ENCODE measurements around the gene OR6B3. TPM values are rescaled to one million over a fixed set of nuclear protein-coding genes. Genes with fewer than 3 reads are reported as not detected.

The OR6B3 gene
- total RNA-seq, 1 experiment from 2014 or later, result not detected

DNA sequence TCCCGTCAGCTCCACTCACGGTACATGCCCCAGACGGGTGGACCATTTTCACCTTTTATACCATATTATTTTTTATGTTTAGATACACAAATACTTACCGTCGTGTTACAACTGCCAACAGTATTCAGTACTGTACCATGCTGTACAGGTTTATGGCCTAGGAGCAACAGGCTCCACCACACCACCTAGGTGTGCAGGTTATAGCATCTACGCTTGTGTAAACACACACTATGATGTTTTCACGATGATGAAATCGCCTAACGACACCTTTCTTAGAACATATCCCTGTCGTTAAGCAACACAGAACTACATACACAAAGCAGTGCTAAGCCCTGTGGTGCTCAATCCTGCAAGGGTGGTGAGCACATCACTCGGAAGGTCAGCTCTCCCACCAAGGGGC is 52.6 kb downstream of the OR6B3 start:
- TF ChIP-seq, protein P1, sequence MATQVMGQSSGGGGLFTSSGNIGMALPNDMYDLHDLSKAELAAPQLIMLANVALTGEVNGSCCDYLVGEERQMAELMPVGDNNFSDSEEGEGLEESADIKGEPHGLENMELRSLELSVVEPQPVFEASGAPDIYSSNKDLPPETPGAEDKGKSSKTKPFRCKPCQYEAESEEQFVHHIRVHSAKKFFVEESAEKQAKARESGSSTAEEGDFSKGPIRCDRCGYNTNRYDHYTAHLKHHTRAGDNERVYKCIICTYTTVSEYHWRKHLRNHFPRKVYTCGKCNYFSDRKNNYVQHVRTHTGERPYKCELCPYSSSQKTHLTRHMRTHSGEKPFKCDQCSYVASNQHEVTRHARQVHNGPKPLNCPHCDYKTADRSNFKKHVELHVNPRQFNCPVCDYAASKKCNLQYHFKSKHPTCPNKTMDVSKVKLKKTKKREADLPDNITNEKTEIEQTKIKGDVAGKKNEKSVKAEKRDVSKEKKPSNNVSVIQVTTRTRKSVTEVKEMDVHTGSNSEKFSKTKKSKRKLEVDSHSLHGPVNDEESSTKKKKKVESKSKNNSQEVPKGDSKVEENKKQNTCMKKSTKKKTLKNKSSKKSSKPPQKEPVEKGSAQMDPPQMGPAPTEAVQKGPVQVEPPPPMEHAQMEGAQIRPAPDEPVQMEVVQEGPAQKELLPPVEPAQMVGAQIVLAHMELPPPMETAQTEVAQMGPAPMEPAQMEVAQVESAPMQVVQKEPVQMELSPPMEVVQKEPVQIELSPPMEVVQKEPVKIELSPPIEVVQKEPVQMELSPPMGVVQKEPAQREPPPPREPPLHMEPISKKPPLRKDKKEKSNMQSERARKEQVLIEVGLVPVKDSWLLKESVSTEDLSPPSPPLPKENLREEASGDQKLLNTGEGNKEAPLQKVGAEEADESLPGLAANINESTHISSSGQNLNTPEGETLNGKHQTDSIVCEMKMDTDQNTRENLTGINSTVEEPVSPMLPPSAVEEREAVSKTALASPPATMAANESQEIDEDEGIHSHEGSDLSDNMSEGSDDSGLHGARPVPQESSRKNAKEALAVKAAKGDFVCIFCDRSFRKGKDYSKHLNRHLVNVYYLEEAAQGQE (IDR thresholded peaks at IDR 0.05; ENCODE audit: insufficient read depth in 1 of 2, low read depth in 2 of 2, low read length in 1 of 2), result no peak
- no peak for TF ChIP-seq SIN3A (IDR thresholded peaks at IDR 0.05; ENCODE audit: borderline replicate concordance, insufficient read depth, low read depth, low read length)
- TF ChIP-seq, protein P2, sequence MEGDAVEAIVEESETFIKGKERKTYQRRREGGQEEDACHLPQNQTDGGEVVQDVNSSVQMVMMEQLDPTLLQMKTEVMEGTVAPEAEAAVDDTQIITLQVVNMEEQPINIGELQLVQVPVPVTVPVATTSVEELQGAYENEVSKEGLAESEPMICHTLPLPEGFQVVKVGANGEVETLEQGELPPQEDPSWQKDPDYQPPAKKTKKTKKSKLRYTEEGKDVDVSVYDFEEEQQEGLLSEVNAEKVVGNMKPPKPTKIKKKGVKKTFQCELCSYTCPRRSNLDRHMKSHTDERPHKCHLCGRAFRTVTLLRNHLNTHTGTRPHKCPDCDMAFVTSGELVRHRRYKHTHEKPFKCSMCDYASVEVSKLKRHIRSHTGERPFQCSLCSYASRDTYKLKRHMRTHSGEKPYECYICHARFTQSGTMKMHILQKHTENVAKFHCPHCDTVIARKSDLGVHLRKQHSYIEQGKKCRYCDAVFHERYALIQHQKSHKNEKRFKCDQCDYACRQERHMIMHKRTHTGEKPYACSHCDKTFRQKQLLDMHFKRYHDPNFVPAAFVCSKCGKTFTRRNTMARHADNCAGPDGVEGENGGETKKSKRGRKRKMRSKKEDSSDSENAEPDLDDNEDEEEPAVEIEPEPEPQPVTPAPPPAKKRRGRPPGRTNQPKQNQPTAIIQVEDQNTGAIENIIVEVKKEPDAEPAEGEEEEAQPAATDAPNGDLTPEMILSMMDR (IDR thresholded peaks at IDR 0.05), result no peak
- CTCF ChIA-PET, result no interaction called here
- H3K4me1 ChIP-seq (ENCODE audit: control insufficient read depth, insufficient read depth, low read length), result no peaks in the 10 kb centered on the region
- intact Hi-C loops (cut with micrococcal nuclease; ENCODE audit: unreplicated experiment), result no loop called here
- H3K9me3 ChIP-seq (ENCODE audit: control insufficient read depth, insufficient read depth, low read depth, low read length), result no peaks in the 10 kb centered on the region
- no peak overlapping the region for H3K4me3 ChIP-seq (ENCODE audit: low read depth in 2 of 2, low read length in 2 of 2)
- in situ Hi-C loops (cut with HindIII; ENCODE audit: low pct_unique_long_range_greater_than_20kb, low sequenced_read_pairs), result no loop called here
- H3K27me3 ChIP-seq (ENCODE audit: control insufficient read depth, insufficient read depth, low read length), result no peaks in the 10 kb centered on the region
- POLR2A ChIA-PET, result no interaction called here
- DNase-seq (ENCODE audit: low read depth, low spot score) (no peak), ATAC-seq (no peak)
- H3K36me3 ChIP-seq (ENCODE audit: control insufficient read depth, insufficient read depth, low read length), result peaks cover 16% of the 10 kb centered on the region; the same call in 1 of the 2 replicates
- BruUV-seq (replicated peaks), result no TSS peak
- H3K27ac ChIP-seq (ENCODE audit: low read length), result no peak overlapping the region

DNA sequence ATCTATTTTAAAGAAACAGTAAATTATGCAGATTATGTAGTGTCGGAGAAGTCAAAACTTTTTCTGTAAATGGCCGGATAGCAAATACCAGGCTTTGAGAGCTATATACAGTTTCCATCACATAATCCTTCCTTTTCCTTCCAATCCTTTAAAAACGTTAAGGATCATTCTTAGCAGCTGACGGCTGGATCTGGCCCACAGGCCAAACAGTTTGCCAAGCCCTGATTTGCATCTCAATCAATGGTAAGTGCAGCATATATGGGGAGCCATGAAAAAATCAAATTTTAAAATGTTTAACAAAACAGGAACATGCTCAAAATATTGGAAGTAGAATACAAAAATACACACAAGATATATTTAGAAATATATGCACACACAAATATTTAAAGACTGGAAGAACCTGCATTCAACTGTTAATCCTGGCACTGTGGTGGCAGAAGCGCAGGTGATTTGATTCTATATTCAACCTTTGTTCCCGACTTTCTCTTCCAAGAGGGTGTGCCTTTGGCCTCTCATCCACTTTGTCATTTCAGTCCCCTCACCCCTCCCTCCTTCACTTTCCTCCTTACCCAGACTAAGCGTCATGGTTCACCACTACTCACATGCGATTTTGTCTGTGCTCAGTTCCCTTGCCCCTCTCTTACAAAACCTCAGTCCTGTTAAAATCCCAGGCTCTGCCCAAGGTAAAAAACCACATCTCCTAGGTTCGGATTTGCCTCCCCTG is 55.5 kb downstream of the OR6B3 start:
- peaks cover 16% of the 10 kb centered on the region; the same call in 1 of the 2 replicates for H3K36me3 ChIP-seq (ENCODE audit: control insufficient read depth, insufficient read depth, low read length)
- ATAC-seq, result no peak
- TF ChIP-seq, protein P1 (IDR thresholded peaks at IDR 0.05; ENCODE audit: insufficient read depth in 1 of 2, low read depth in 2 of 2, low read length in 1 of 2), result no peak
- no peak for DNase-seq (ENCODE audit: low read depth, low spot score)
- CTCF ChIA-PET, result no interaction called here
- H3K27ac ChIP-seq (ENCODE audit: low read length), result no peak overlapping the region
- H3K4me3 ChIP-seq (ENCODE audit: low read depth in 2 of 2, low read length in 2 of 2), result no peak overlapping the region
- H3K4me1 ChIP-seq (ENCODE audit: control insufficient read depth, insufficient read depth, low read length), result no peaks in the 10 kb centered on the region
- POLR2A ChIA-PET, result no interaction called here
- in situ Hi-C loops (cut with HindIII; ENCODE audit: low pct_unique_long_range_greater_than_20kb, low sequenced_read_pairs), result no loop called here
- H3K9me3 ChIP-seq (ENCODE audit: control insufficient read depth, insufficient read depth, low read depth, low read length), result no peaks in the 10 kb centered on the region
- no peaks in the 10 kb centered on the region for H3K27me3 ChIP-seq (ENCODE audit: control insufficient read depth, insufficient read depth, low read length)
- intact Hi-C loops (cut with micrococcal nuclease; ENCODE audit: unreplicated experiment), result no loop called here
- TSS peak; percentile 23 for BruUV-seq (replicated peaks)

Other genes starting within 250 kb of the OR6B3 start
- gene NDUFA10, start 28.2 kb downstream of the OR6B3 start, total RNA-seq (2021; ENCODE audit: unreplicated experiment), result 154 TPM
- gene OR6B2, start 23.1 kb downstream of the OR6B3 start, total RNA-seq (2021; ENCODE audit: unreplicated experiment), result not detected
- gene COPS9, start 82.8 kb upstream of the OR6B3 start, total RNA-seq (2021; ENCODE audit: unreplicated experiment), result 134 TPM
- gene OTOS, start 87.1 kb upstream of the OR6B3 start, total RNA-seq (2021; ENCODE audit: unreplicated experiment), result not detected

Measured in Panc1 (cell line).